ENCODE results near the gene OR4X1.

DNA sequence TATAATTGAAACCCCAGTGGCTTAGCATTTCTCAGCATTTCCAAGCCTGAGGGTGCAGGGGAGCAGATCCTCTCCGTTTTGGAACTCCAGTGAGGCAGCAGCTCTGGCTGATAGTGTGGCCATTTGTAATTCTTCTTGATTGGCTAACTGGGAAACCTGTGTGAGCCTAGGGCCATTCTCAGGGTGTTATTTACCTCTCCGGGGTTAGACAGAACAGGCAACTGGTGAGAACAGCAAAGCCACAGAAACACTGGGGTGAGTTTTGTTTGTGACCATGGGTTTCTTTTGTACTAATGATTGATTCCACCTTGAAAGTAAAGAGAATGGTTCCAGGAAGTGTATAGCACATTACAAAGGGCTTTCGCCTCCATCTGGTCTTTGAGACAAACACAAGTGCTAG is 21.2 kb upstream of the OR4X1 start:
- TF ChIP-seq KDM1A (IDR thresholded peaks at IDR 0.05; ENCODE audit: borderline replicate concordance) (no peak), ZNF24 (IDR thresholded peaks at IDR 0.05) (no peak), POLR2A (IDR thresholded peaks at IDR 0.05; ENCODE audit: low read depth, low read length) (no peak), TBL1XR1 (IDR thresholded peaks at IDR 0.05; ENCODE audit: low read depth, low read length) (no peak), CHD1 (IDR thresholded peaks at IDR 0.05; ENCODE audit: low read depth, low read length) (no peak), DPF2 (IDR thresholded peaks at IDR 0.05) (no peak), MEF2A (IDR thresholded peaks at IDR 0.05; ENCODE audit: insufficient read depth, low read depth, low read length) (no peak), NFYB (IDR thresholded peaks at IDR 0.05; ENCODE audit: insufficient read depth, low read depth, low read length) (no peak), RAD21 (IDR thresholded peaks at IDR 0.05; ENCODE audit: insufficient read depth, low read depth, low read length) (no peak)
- TF ChIP-seq, protein P1, sequence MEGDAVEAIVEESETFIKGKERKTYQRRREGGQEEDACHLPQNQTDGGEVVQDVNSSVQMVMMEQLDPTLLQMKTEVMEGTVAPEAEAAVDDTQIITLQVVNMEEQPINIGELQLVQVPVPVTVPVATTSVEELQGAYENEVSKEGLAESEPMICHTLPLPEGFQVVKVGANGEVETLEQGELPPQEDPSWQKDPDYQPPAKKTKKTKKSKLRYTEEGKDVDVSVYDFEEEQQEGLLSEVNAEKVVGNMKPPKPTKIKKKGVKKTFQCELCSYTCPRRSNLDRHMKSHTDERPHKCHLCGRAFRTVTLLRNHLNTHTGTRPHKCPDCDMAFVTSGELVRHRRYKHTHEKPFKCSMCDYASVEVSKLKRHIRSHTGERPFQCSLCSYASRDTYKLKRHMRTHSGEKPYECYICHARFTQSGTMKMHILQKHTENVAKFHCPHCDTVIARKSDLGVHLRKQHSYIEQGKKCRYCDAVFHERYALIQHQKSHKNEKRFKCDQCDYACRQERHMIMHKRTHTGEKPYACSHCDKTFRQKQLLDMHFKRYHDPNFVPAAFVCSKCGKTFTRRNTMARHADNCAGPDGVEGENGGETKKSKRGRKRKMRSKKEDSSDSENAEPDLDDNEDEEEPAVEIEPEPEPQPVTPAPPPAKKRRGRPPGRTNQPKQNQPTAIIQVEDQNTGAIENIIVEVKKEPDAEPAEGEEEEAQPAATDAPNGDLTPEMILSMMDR (IDR thresholded peaks at IDR 0.05 in 2 of 3, conservative IDR thresholded peaks at IDR 0.05 in 1 of 3; ENCODE audit: control insufficient read depth in 2 of 3, extremely low read depth in 1 of 3, insufficient read depth in 1 of 3, low read depth in 3 of 3, low read length in 3 of 3) = no peak
- TF ChIP-seq, protein P2, sequence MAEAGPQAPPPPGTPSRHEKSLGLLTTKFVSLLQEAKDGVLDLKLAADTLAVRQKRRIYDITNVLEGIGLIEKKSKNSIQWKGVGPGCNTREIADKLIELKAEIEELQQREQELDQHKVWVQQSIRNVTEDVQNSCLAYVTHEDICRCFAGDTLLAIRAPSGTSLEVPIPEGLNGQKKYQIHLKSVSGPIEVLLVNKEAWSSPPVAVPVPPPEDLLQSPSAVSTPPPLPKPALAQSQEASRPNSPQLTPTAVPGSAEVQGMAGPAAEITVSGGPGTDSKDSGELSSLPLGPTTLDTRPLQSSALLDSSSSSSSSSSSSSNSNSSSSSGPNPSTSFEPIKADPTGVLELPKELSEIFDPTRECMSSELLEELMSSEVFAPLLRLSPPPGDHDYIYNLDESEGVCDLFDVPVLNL (IDR thresholded peaks at IDR 0.05; ENCODE audit: low read depth, low read length) = no peak

Measured in GM12878 (cell line).